LNCAP (cell line): ENCODE results near the gene CDK1.

Source experiments
- CTCF ChIP-seq: fragments of 450-650 bp; IDR thresholded peaks from 2 replicates; pipeline ENCODE4 v1.5.1; 2017; ENCODE audit warnings: mild to moderate bottlenecking

Gene CDK1

GRCh38 chr10:60803865-60804264 is 25.6 kb downstream of the CDK1 start:
- no peak for TF ChIP-seq CTCF

- no peak for TF ChIP-seq CTCF
Measured at GRCh38 chr10:60806921-60807320, 28.6 kb downstream of the CDK1 start.

- no peak for TF ChIP-seq CTCF
Measured at GRCh38 chr10:60807499-60807898, 29.2 kb downstream of the CDK1 start.

- no peak for TF ChIP-seq CTCF
Measured at GRCh38 chr10:60808036-60808435, 29.8 kb downstream of the CDK1 start.

- TF ChIP-seq CTCF = no peak
Measured at GRCh38 chr10:60809157-60809556, 30.9 kb downstream of the CDK1 start.

- no peak for TF ChIP-seq CTCF
Measured at GRCh38 chr10:60810437-60811182, 32.3 kb downstream of the CDK1 start.

- peak; percentile 88 for TF ChIP-seq CTCF
Measured at GRCh38 chr10:60816628-60817397, 38.5 kb downstream of the CDK1 start.
